SK-N-SH treated with all-trans-retinoic acid at 6 μM for 48 hours (cell line): ENCODE results near the gene SH3D19.

Experiments used
- ATAC-seq: fragments of 200-7000 bp; cut with Tn5 transposase; 3 replicates; pipeline ENCODE4 v1.9.1; 2020; ENCODE audit warnings: mild to moderate bottlenecking, moderate library complexity
- ARNTL ChIP-seq: fragments of 450-650 bp; formaldehyde crosslinking; IDR thresholded peaks from 2 replicates; pipeline ENCODE4 v1.5.0; 2020; ENCODE audit warnings: low read depth, mild to moderate bottlenecking, moderate library complexity, borderline replicate concordance
- BACH2 ChIP-seq: fragments of 250-450 bp; sonication (Bioruptor Pico); IDR thresholded peaks from 2 replicates; pipeline ENCODE4 v1.9.0; 2021; ENCODE audit warnings: mild to moderate bottlenecking, borderline replicate concordance
- CSDC2 ChIP-seq: fragments of 250-450 bp; sonication (Bioruptor Pico); IDR thresholded peaks from 2 replicates; pipeline ENCODE4 v1.5.0; 2020; ENCODE audit warnings: mild to moderate bottlenecking, moderate library complexity
- ISL1 ChIP-seq: fragments of 250-450 bp; sonication (Bioruptor Pico); IDR thresholded peaks from 2 replicates; pipeline ENCODE4 v2.1.2; 2022; ENCODE audit warnings: mild to moderate bottlenecking, moderate library complexity
- OSR1 ChIP-seq: fragments of 250-450 bp; sonication (Bioruptor Pico); IDR thresholded peaks from 2 replicates; pipeline ENCODE4 v1.8.0; 2022; ENCODE audit warnings: moderate library complexity, mild to moderate bottlenecking, inconsistent platforms
- PPARA ChIP-seq: fragments of 250-450 bp; sonication (Bioruptor Pico); IDR thresholded peaks from 2 replicates; pipeline ENCODE4 v1.5.0; 2020; ENCODE audit warnings: mild to moderate bottlenecking, borderline replicate concordance
- SNAI2 ChIP-seq: fragments of 250-450 bp; sonication (Bioruptor Pico); IDR thresholded peaks from 2 replicates; pipeline ENCODE4 v1.5.0; 2020; ENCODE audit warnings: mild to moderate bottlenecking, moderate library complexity
- TCF4 ChIP-seq: fragments of 250-450 bp; sonication (Bioruptor Pico); IDR thresholded peaks from 2 replicates; pipeline ENCODE4 v1.8.0; 2021; ENCODE audit warnings: mild to moderate bottlenecking, moderate library complexity, borderline replicate concordance
- TOX ChIP-seq: fragments of 250-450 bp; sonication (Bioruptor Pico); IDR thresholded peaks from 2 replicates; pipeline ENCODE4 v1.8.0; 2021; ENCODE audit warnings: mild to moderate bottlenecking, moderate library complexity, borderline replicate concordance
- ZC3H10 ChIP-seq: fragments of 250-450 bp; sonication (Bioruptor Pico); IDR thresholded peaks from 2 replicates; pipeline ENCODE4 v1.5.1; 2021; ENCODE audit warnings: mild to moderate bottlenecking, moderate library complexity
- ZFP3 ChIP-seq: fragments of 250-450 bp; sonication (Bioruptor Pico); IDR thresholded peaks from 2 replicates; pipeline ENCODE4 v1.5.0; 2020; ENCODE audit warnings: mild to moderate bottlenecking, moderate library complexity
- ZFP30 ChIP-seq: fragments of 450-650 bp; formaldehyde crosslinking; IDR thresholded peaks from 2 replicates; pipeline ENCODE4 v1.5.0; 2022; ENCODE audit warnings: mild to moderate bottlenecking, moderate library complexity
- ZNF565 ChIP-seq: fragments of 450-650 bp; formaldehyde crosslinking; conservative IDR thresholded peaks from 2 replicates; pipeline ENCODE4 v1.5.0; 2020; ENCODE audit warnings: low read depth, mild to moderate bottlenecking, moderate library complexity
- ZNF70 ChIP-seq: fragments of 450-650 bp; formaldehyde crosslinking; IDR thresholded peaks from 2 replicates; pipeline ENCODE4 v1.5.0; 2020; ENCODE audit warnings: mild to moderate bottlenecking, moderate library complexity
- ZNF8 ChIP-seq: fragments of 450-650 bp; formaldehyde crosslinking; IDR thresholded peaks from 2 replicates; pipeline ENCODE4 v1.5.0; 2020; ENCODE audit warnings: mild to moderate bottlenecking, moderate library complexity
- TF ChIP-seq, protein P1 (sequence below): fragments of 250-450 bp; sonication (Bioruptor Pico); IDR thresholded peaks from 2 replicates; pipeline ENCODE4 v1.5.1; 2020; ENCODE audit warnings: low read depth, mild to moderate bottlenecking, moderate library complexity
- TF ChIP-seq, protein P2 (sequence below): fragments of 250-450 bp; sonication (Bioruptor Pico); IDR thresholded peaks from 2 replicates; pipeline ENCODE4 v1.5.0; 2020; ENCODE audit warnings: mild to moderate bottlenecking, moderate library complexity
- TF ChIP-seq, protein P3 (sequence below): fragments of 250-450 bp; sonication (Bioruptor Pico); IDR thresholded peaks from 2 replicates; pipeline ENCODE4 v1.5.1; 2021; ENCODE audit warnings: mild to moderate bottlenecking, moderate library complexity
- TF ChIP-seq, protein P4 (sequence below): fragments of 250-450 bp; sonication (Bioruptor Pico); IDR thresholded peaks from 2 replicates; pipeline ENCODE4 v1.8.0; 2020; ENCODE audit warnings: mild to moderate bottlenecking, moderate library complexity, borderline replicate concordance

Gene SH3D19

GRCh38 chr4:151294833-151295496, 30.4 kb downstream of the SH3D19 start (continued):
- TF ChIP-seq, protein P1, sequence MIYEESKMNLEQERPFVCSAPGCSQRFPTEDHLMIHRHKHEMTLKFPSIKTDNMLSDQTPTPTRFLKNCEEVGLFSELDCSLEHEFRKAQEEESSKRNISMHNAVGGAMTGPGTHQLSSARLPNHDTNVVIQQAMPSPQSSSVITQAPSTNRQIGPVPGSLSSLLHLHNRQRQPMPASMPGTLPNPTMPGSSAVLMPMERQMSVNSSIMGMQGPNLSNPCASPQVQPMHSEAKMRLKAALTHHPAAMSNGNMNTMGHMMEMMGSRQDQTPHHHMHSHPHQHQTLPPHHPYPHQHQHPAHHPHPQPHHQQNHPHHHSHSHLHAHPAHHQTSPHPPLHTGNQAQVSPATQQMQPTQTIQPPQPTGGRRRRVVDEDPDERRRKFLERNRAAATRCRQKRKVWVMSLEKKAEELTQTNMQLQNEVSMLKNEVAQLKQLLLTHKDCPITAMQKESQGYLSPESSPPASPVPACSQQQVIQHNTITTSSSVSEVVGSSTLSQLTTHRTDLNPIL (CRISPR knock-in tag) = no peak
- no peak for TF ChIP-seq ZNF8 (CRISPR knock-in tag)
- TF ChIP-seq, all 23 proteins: peak for 0

GRCh38 chr4:151292038-151292437, 33.4 kb downstream of the SH3D19 start:
- TF ChIP-seq, protein P2, sequence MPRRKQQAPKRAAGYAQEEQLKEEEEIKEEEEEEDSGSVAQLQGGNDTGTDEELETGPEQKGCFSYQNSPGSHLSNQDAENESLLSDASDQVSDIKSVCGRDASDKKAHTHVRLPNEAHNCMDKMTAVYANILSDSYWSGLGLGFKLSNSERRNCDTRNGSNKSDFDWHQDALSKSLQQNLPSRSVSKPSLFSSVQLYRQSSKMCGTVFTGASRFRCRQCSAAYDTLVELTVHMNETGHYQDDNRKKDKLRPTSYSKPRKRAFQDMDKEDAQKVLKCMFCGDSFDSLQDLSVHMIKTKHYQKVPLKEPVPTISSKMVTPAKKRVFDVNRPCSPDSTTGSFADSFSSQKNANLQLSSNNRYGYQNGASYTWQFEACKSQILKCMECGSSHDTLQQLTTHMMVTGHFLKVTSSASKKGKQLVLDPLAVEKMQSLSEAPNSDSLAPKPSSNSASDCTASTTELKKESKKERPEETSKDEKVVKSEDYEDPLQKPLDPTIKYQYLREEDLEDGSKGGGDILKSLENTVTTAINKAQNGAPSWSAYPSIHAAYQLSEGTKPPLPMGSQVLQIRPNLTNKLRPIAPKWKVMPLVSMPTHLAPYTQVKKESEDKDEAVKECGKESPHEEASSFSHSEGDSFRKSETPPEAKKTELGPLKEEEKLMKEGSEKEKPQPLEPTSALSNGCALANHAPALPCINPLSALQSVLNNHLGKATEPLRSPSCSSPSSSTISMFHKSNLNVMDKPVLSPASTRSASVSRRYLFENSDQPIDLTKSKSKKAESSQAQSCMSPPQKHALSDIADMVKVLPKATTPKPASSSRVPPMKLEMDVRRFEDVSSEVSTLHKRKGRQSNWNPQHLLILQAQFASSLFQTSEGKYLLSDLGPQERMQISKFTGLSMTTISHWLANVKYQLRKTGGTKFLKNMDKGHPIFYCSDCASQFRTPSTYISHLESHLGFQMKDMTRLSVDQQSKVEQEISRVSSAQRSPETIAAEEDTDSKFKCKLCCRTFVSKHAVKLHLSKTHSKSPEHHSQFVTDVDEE = no peak
- TF ChIP-seq ARNTL = no peak
- TF ChIP-seq ZNF565 (CRISPR knock-in tag) = no peak
- TF ChIP-seq, protein P1 (CRISPR knock-in tag) = no peak
- TF ChIP-seq ZFP3 = no peak
- no peak; the same call in 2 of the 3 replicates for ATAC-seq

- TF ChIP-seq ZNF70 (CRISPR knock-in tag) (no peak), PPARA (CRISPR knock-in tag) (no peak), ISL1 (CRISPR knock-in tag) (peak; percentile 62)
- TF ChIP-seq, protein P3, sequence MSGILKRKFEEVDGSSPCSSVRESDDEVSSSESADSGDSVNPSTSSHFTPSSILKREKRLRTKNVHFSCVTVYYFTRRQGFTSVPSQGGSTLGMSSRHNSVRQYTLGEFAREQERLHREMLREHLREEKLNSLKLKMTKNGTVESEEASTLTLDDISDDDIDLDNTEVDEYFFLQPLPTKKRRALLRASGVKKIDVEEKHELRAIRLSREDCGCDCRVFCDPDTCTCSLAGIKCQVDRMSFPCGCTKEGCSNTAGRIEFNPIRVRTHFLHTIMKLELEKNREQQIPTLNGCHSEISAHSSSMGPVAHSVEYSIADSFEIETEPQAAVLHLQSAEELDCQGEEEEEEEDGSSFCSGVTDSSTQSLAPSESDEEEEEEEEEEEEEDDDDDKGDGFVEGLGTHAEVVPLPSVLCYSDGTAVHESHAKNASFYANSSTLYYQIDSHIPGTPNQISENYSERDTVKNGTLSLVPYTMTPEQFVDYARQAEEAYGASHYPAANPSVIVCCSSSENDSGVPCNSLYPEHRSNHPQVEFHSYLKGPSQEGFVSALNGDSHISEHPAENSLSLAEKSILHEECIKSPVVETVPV (CRISPR knock-in tag) = no peak
- TF ChIP-seq, protein P4, sequence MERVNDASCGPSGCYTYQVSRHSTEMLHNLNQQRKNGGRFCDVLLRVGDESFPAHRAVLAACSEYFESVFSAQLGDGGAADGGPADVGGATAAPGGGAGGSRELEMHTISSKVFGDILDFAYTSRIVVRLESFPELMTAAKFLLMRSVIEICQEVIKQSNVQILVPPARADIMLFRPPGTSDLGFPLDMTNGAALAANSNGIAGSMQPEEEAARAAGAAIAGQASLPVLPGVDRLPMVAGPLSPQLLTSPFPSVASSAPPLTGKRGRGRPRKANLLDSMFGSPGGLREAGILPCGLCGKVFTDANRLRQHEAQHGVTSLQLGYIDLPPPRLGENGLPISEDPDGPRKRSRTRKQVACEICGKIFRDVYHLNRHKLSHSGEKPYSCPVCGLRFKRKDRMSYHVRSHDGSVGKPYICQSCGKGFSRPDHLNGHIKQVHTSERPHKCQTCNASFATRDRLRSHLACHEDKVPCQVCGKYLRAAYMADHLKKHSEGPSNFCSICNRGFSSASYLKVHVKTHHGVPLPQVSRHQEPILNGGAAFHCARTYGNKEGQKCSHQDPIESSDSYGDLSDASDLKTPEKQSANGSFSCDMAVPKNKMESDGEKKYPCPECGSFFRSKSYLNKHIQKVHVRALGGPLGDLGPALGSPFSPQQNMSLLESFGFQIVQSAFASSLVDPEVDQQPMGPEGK (CRISPR knock-in tag) = 0 out of 2 replicates have a peak, but pooled peaks have one; percentile 28
- ATAC-seq = peak; percentile 80
These were observed 33.9 kb downstream of the SH3D19 start for GRCh38 chr4:151291485-151291884.

- no peak for ATAC-seq
- TF ChIP-seq OSR1 = no peak
- TF ChIP-seq, protein P3 (CRISPR knock-in tag) = no peak
- no peak for TF ChIP-seq ZFP30 (CRISPR knock-in tag)
- no peak for TF ChIP-seq ZFP3
- TF ChIP-seq ZNF8 (CRISPR knock-in tag) = no peak
- TF ChIP-seq, protein P2 = no peak
- TF ChIP-seq ISL1 (CRISPR knock-in tag) = no peak
- no peak for TF ChIP-seq TCF4 (CRISPR knock-in tag)
- no peak for TF ChIP-seq TOX (CRISPR knock-in tag)
- no peak for TF ChIP-seq BACH2
- TF ChIP-seq CSDC2 = no peak
- TF ChIP-seq ARNTL = no peak
- TF ChIP-seq, protein P4 (CRISPR knock-in tag) = no peak
- no peak for TF ChIP-seq ZC3H10 (CRISPR knock-in tag)
- no peak for TF ChIP-seq SNAI2 (CRISPR knock-in tag)
These were observed 38.0 kb downstream of the SH3D19 start for GRCh38 chr4:151287409-151287808.
